Tibial nerve (tissue), 3 donors: ENCODE data around the gene SERPINC1.

Experiments used
- CTCF ChIP-seq, 5 experiments: fragments of 200-600 bp in 3 of 5; fragments of 450-650 bp in 2 of 5; sonication (generic) in 3 of 5; IDR thresholded peaks; one replicate each; pipeline ENCODE4 v1.5.1; 2016 to 2019; ENCODE audit warnings: antibody characterized with exemption in 5 of 5, mild to moderate bottlenecking in 3 of 5, moderate library complexity in 2 of 5
- POLR2A ChIP-seq, 2 donors: fragments of 450-650 bp; IDR thresholded peaks; one replicate each; pipeline ENCODE4 v1.6.1; 2017; ENCODE audit warnings: antibody characterized with exemption in 2 of 2, mild to moderate bottlenecking in 2 of 2, moderate library complexity in 2 of 2

- no peak for TF ChIP-seq CTCF (IDR thresholded peaks at IDR 0.05)
- TF ChIP-seq POLR2A (IDR thresholded peaks at IDR 0.05) = no peak
Observed at GRCh38 chr1:173868266-173869020, 48.7 kb downstream of the SERPINC1 start, which contains the start of gene ZBTB37.
